SKM-1 (cell line): Measurements from ENCODE around the gene TMEM256.

Source experiments
- DNase-seq: peaks from one replicate; lab custom pipeline; 2025; ENCODE audit not compliant: unreplicated experiment; lab: John Stamatoyannopoulos, UW

TMEM256 gene

GRCh38 chr17:7431231-7431630 lies 27.3 kb upstream of the TMEM256 start:
- no peak for DNase-seq

GRCh38 chr17:7429722-7430121 lies 25.8 kb upstream of the TMEM256 start:
- DNase-seq = no peak

GRCh38 chr17:7428557-7428956 lies 24.7 kb upstream of the TMEM256 start, which contains the start of gene SPEM3:
Gene SPEM3, plus strand, starts transcription at chr17:7428857. Its CDS starts 46 bp downstream, at chr17:7428903.
- no peak for DNase-seq

GRCh38 chr17:7427549-7427948 lies 23.7 kb upstream of the TMEM256 start:
- no peak for DNase-seq

GRCh38 chr17:7426896-7427489 lies 23.1 kb upstream of the TMEM256 start:
- no peak for DNase-seq

GRCh38 chr17:7426203-7426863 lies 22.4 kb upstream of the TMEM256 start:
- DNase-seq = no peak

- DNase-seq = no peak
Observed at GRCh38 chr17:7425756-7426155, 21.9 kb upstream of the TMEM256 start.

- DNase-seq = no peak
Observed at GRCh38 chr17:7425316-7425715, 21.4 kb upstream of the TMEM256 start, which contains the start of gene SPEM2. Gene SPEM2, plus strand, starts transcription at chr17:7425616. Its CDS starts 73 bp downstream, at chr17:7425689.

- no peak for DNase-seq
Observed at GRCh38 chr17:7423679-7424078, 19.8 kb upstream of the TMEM256 start.

GRCh38 chr17:7421186-7421585 lies 17.3 kb upstream of the TMEM256 start:
- DNase-seq = no peak

- DNase-seq = no peak
Observed at GRCh38 chr17:7419819-7420610, 16.1 kb upstream of the TMEM256 start, which contains the start of gene SPEM1. Gene SPEM1, plus strand, starts transcription at chr17:7420324. Its CDS starts 61 bp downstream, at chr17:7420385.

GRCh38 chr17:7418472-7419152 lies 14.7 kb upstream of the TMEM256 start:
- DNase-seq = no peak

- no peak for DNase-seq
Observed at GRCh38 chr17:7417056-7417655, 13.3 kb upstream of the TMEM256 start.

- DNase-seq = no peak
Observed at GRCh38 chr17:7416323-7416722, 12.4 kb upstream of the TMEM256 start.

- no peak for DNase-seq
Observed at GRCh38 chr17:7415784-7416183, 11.9 kb upstream of the TMEM256 start.

GRCh38 chr17:7414837-7415236 lies 10.9 kb upstream of the TMEM256 start:
- no peak for DNase-seq

GRCh38 chr17:7413346-7413985 lies 9.6 kb upstream of the TMEM256 start:
- no peak for DNase-seq

GRCh38 chr17:7411427-7411750 lies 7.5 kb upstream of the TMEM256 start:
- DNase-seq = no peak

GRCh38 chr17:7410634-7411426 lies 6.9 kb upstream of the TMEM256 start:
- no peak for DNase-seq

- DNase-seq = no peak
Observed at GRCh38 chr17:7409716-7410115, 5.8 kb upstream of the TMEM256 start.
